ENCODE results near the gene CT55. TPM values are rescaled to one million over a fixed set of nuclear protein-coding genes. Genes with fewer than 3 reads are reported as not detected.

Gene CT55
- total and polyA plus RNA-seq, 12 donors: 0.17 to 0.55 (median 0.35) TPM; not detected in 8

DNA sequence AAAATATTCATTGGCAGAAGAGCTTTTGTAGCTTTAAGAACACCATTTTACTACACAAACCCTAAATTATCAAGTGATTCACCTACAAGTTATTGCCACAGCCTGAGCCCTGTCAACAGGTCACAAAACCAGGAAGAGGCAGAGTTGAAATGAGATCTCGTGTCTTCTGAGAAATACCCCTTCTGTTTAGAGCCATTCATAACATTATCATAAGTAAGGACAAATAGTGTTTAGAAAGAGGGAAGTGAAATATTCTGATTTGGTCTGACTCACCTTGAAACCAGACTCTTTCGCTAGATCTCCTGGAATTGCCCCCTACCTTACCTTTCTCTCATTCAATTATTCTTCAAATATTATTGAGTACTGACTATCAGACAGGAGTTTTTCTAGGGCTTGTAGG is 56.8 kb downstream of the CT55 start:
- peaks cover 21% of the 10 kb centered on the region for H3K27me3 ChIP-seq
- H3K4me3 ChIP-seq: no peak overlapping the region
- no peaks in the 10 kb centered on the region for H3K4me1 ChIP-seq (replicated peaks in 1 of 2)
- H3K36me3 ChIP-seq (replicated peaks in 1 of 2): no peaks in the 10 kb centered on the region
- no peak for TF ChIP-seq POLR2A (IDR thresholded peaks at IDR 0.05)
- TF ChIP-seq, protein P1, sequence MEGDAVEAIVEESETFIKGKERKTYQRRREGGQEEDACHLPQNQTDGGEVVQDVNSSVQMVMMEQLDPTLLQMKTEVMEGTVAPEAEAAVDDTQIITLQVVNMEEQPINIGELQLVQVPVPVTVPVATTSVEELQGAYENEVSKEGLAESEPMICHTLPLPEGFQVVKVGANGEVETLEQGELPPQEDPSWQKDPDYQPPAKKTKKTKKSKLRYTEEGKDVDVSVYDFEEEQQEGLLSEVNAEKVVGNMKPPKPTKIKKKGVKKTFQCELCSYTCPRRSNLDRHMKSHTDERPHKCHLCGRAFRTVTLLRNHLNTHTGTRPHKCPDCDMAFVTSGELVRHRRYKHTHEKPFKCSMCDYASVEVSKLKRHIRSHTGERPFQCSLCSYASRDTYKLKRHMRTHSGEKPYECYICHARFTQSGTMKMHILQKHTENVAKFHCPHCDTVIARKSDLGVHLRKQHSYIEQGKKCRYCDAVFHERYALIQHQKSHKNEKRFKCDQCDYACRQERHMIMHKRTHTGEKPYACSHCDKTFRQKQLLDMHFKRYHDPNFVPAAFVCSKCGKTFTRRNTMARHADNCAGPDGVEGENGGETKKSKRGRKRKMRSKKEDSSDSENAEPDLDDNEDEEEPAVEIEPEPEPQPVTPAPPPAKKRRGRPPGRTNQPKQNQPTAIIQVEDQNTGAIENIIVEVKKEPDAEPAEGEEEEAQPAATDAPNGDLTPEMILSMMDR (IDR thresholded peaks at IDR 0.05): no peak
- no peaks in the 10 kb centered on the region for H3K9me3 ChIP-seq (replicated peaks in 1 of 3)
- DNase-seq: no peak
- no peak overlapping the region for H3K27ac ChIP-seq
- intact Hi-C loops (cut with DNase I): no loop called here
- 55 to 63% (median 61%) methylated on average over 2 of the region's 2 CpGs for WGBS, 4 donors

DNA sequence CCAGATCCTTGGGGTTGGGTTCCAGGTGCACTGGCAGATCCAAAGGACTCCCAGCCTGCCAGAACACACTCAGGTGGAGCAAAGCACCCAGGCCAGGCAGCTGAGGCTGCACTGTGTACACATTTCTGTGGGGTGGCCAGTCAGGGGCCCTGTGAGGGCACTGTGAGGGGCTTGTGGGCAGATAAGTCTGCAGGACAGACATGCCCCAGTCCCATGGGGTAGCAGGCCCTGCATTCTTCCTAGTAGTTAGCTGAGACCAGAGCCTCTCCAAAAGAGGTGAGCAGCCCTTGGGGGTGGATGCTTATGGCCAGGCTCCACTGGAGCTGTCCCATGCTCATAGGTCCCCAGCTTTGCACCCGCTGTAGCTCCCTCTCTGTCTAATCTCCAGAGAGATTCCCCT is 58.5 kb downstream of the CT55 start:
- no peaks in the 10 kb centered on the region for H3K9me3 ChIP-seq (replicated peaks in 1 of 3)
- no peak for TF ChIP-seq POLR2A (IDR thresholded peaks at IDR 0.05)
- TF ChIP-seq, protein P1 (IDR thresholded peaks at IDR 0.05): no peak
- H3K27me3 ChIP-seq: peaks cover 30% of the 10 kb centered on the region
- 64 to 94% methylated on average over 1 of the region's 1 CpG; no CpG with 5 or more reads in 2 of the 4 donors for WGBS, 4 donors
- intact Hi-C loops (cut with DNase I): no loop called here
- H3K4me1 ChIP-seq (replicated peaks in 1 of 2): no peaks in the 10 kb centered on the region
- no peaks in the 10 kb centered on the region for H3K36me3 ChIP-seq (replicated peaks in 1 of 2)
- H3K4me3 ChIP-seq: no peak overlapping the region
- H3K27ac ChIP-seq: no peak overlapping the region
- DNase-seq: no peak

DNA sequence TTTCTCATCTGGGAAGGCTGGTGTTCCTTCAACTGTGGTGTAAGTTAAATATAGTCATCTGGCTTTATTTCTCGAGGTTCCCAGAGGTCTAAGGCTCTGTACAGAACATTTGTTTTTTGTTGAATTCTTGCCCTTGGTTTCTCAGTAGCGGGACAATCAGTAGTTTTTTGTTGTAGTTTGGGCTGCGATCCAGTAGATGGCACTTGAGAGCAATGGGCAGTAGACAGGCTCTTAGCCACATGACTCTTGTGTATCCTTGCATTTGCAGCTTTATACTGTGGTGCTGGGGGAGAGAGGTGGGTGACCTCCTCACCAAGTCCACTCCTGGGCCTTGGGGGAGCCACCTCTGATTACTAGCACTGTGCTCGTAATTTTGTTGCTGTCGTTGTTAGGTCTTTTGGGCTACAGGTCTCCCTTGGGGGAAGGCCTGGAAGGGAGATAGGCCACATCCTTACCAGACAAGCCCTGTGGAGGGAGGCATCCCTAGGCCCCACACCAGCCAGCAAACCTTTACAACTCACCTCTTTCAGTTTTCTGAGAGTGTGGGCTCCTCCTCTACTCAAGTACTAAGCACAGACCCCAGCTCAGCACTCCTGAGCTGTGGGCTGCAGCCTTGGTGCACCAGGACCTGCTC is 59.0 kb downstream of the CT55 start:
- WGBS, 4 donors: 25 to 48% (median 30%) methylated on average over 5 of the region's 5 CpGs
- no peaks in the 10 kb centered on the region for H3K4me1 ChIP-seq (replicated peaks in 1 of 2)
- no peak for TF ChIP-seq POLR2A (IDR thresholded peaks at IDR 0.05)
- TF ChIP-seq, protein P1 (IDR thresholded peaks at IDR 0.05): peak in 5 of 6 experiments; percentile 32 to 64 (median 48)
- H3K27ac ChIP-seq: no peak overlapping the region
- H3K36me3 ChIP-seq (replicated peaks in 1 of 2): no peaks in the 10 kb centered on the region
- peaks cover 31% of the 10 kb centered on the region for H3K27me3 ChIP-seq
- no peak overlapping the region for H3K4me3 ChIP-seq
- no peaks in the 10 kb centered on the region for H3K9me3 ChIP-seq (replicated peaks in 1 of 3)
- DNase-seq: peak in 5 of 7 donors; percentile 34 to 63 (median 48)
- intact Hi-C loops (cut with DNase I): no loop called here

DNA sequence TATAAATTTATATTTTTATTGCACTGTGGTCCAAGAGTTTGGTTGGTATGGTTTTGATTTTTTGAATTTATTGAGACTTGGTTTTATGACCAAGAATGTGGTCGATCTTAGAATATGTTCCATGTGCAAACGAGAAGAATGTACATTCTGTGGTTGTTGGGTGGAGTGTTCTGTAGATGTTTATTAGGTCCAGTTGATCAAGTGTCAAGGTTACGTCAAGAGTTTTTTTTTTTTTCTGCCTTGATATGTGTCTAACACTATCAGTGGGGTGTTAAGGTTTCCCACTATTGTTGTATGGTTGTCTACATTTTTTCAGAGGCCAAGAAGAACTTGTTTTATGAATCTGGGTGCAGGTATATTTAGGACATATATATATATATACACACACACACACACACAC is 61.6 kb downstream of the CT55 start:
- peaks cover 36% of the 10 kb centered on the region for H3K27me3 ChIP-seq
- DNase-seq: no peak
- intact Hi-C loops (cut with DNase I): no loop called here
- no peaks in the 10 kb centered on the region for H3K9me3 ChIP-seq (replicated peaks in 1 of 3)
- no peak for TF ChIP-seq POLR2A (IDR thresholded peaks at IDR 0.05)
- TF ChIP-seq, protein P1 (IDR thresholded peaks at IDR 0.05): no peak
- 65 to 90% (median 78%) methylated on average over 3 of the region's 3 CpGs for WGBS, 4 donors
- no peaks in the 10 kb centered on the region for H3K4me1 ChIP-seq (replicated peaks in 1 of 2)
- no peak overlapping the region for H3K4me3 ChIP-seq
- no peaks in the 10 kb centered on the region for H3K36me3 ChIP-seq (replicated peaks in 1 of 2)
- H3K27ac ChIP-seq: no peak overlapping the region

Other genes with a start within 250 kb of the CT55 start
- gene SMIM10, start 180.4 kb downstream of the CT55 start, total RNA-seq: 10 to 100 TPM in 5 of 9 donors, 1 to 10 TPM in 4; 6.9 to 22.0 (median 11.9) TPM
- gene SMIM10, start 180.4 kb downstream of the CT55 start, polyA plus RNA-seq: 10 to 100 TPM; 14.5 to 27.4 (median 23.6) TPM
- 10 to 100 TPM; 12.7 to 36.7 (median 27.9) TPM for gene RTL8B, start 148.9 kb downstream of the CT55 start, total RNA-seq
- 10 to 100 TPM; 16.4 to 26.1 (median 25.2) TPM for gene RTL8B, start 148.9 kb downstream of the CT55 start, polyA plus RNA-seq
- gene RTL8C, start 139.0 kb downstream of the CT55 start, total RNA-seq: 100 to 1,000 TPM in 6 of 9 donors, 10 to 100 TPM in 3; 79.5 to 184 (median 150) TPM
- gene RTL8C, start 139.0 kb downstream of the CT55 start, polyA plus RNA-seq: 100 to 1,000 TPM; 188 to 279 (median 229) TPM
- 10 to 100 TPM; 12.0 to 53.3 (median 42.0) TPM for gene RTL8A, start 119.3 kb downstream of the CT55 start, total RNA-seq
- gene RTL8A, start 119.3 kb downstream of the CT55 start, polyA plus RNA-seq: 100 to 1,000 TPM in 2 of 3 donors, 10 to 100 TPM in 1; 76.4 to 232 (median 161) TPM
- 10 to 100 TPM in 1 of 9 donors, 1 to 10 TPM in 8; 2.8 to 83.5 (median 4.7) TPM for gene SMIM10L2B, start 72.7 kb downstream of the CT55 start, total RNA-seq
- 1 to 10 TPM; 2.5 to 6.3 (median 4.6) TPM for gene SMIM10L2B, start 72.7 kb downstream of the CT55 start, polyA plus RNA-seq
- gene ETDB, start 50.9 kb downstream of the CT55 start, total RNA-seq: not detected
- not detected for gene ETDB, start 50.9 kb downstream of the CT55 start, polyA plus RNA-seq
- not detected for gene ETDA, start 80.7 kb upstream of the CT55 start, total RNA-seq
- not detected for gene ETDA, start 80.7 kb upstream of the CT55 start, polyA plus RNA-seq
- not detected for gene ETDC, start 138.1 kb upstream of the CT55 start, total RNA-seq
- gene ETDC, start 138.1 kb upstream of the CT55 start, polyA plus RNA-seq: not detected
- gene ZNF75D, start 172.7 kb upstream of the CT55 start, total RNA-seq: 10 to 100 TPM; 11.1 to 35.2 (median 18.7) TPM
- gene ZNF75D, start 172.7 kb upstream of the CT55 start, polyA plus RNA-seq: 10 to 100 TPM; 17.7 to 22.4 (median 22.4) TPM
- 10 to 100 TPM in 6 of 9 donors, 1 to 10 TPM in 3; 7.2 to 51.3 (median 11.8) TPM for gene ZNF449, start 173.4 kb upstream of the CT55 start, total RNA-seq
- 10 to 100 TPM in 2 of 3 donors, 1 to 10 TPM in 1; 10.0 to 17.4 (median 11.0) TPM for gene ZNF449, start 173.4 kb upstream of the CT55 start, polyA plus RNA-seq